Measurements from ENCODE around the gene PCDHGC4.

The PCDHGC4 gene

DNA sequence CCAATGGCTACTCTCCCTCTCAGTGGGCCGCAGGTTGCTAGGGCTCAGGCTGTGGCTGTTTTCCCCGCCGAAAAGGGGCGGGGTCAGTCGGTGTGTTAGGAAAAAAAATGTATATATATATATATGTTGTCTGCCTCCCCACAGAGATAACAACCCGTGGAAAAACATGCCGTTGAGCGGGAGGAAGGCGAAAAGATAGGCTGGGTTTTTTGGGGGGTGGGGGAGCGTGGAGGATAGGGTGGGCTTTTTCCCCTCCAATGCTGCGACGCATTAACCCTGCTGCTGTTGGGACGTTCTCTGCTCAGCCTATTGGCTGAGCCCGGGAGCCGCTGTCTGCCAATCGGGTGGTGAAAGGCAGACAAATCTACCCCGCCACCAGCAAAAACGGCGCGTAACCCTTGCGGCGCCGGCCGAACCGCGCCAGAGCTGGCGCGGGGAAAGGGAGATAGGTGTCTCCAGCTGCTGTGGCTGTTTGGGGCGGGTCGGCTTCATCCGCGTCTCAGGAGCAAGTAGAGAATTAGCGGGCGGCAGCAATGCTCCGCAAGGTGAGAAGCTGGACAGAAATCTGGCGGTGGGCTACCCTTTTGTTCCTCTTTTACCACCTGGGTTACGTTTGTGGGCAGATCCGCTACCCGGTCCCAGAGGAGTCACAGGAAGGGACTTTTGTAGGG lies at the start of gene PCDHGC4:
Gene PCDHGC4, plus strand, starts transcription at position 390 of the 671 bp plus-strand sequence. Its CDS starts 144 bp downstream, at position 534.
- Mint-ChIP-seq H3K4me3 (peak within 1 kb of the TSS; percentile 89), H3K27ac (peak within 1 kb of the TSS; percentile 85), H3K9me3 (peaks cover 54% of the 10 kb centered on the region), H3K4me1 (peaks cover 77% of the 10 kb centered on the region), H3K27me3 (ENCODE audit: low read depth, poor library complexity) (peaks cover 9% of the 10 kb centered on the region), H3K36me3 (ENCODE audit: low read depth) (peaks cover 74% of the 10 kb centered on the region)
- peak; percentile 75 for DNase-seq
- TF ChIP-seq, protein P1, sequence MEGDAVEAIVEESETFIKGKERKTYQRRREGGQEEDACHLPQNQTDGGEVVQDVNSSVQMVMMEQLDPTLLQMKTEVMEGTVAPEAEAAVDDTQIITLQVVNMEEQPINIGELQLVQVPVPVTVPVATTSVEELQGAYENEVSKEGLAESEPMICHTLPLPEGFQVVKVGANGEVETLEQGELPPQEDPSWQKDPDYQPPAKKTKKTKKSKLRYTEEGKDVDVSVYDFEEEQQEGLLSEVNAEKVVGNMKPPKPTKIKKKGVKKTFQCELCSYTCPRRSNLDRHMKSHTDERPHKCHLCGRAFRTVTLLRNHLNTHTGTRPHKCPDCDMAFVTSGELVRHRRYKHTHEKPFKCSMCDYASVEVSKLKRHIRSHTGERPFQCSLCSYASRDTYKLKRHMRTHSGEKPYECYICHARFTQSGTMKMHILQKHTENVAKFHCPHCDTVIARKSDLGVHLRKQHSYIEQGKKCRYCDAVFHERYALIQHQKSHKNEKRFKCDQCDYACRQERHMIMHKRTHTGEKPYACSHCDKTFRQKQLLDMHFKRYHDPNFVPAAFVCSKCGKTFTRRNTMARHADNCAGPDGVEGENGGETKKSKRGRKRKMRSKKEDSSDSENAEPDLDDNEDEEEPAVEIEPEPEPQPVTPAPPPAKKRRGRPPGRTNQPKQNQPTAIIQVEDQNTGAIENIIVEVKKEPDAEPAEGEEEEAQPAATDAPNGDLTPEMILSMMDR (IDR thresholded peaks at IDR 0.05) = no peak

DNA sequence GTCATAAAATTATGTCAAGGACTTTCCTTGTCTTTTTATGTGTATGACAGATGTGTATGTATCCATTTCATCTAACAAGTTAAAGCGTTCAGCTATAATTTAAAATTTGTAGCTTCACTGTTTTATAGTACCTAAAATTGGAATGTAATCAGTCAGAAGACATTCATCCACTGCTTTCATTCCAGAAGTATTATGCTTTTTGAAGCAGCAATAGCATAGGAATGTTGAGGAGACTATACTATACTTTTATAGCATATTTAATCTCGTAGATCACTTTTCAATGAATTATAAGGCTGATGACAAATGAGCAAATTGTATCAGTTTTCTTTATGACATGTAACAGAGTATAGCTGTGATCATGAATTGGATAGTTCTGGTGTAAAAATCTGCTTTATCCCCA lies 47.6 kb upstream of the PCDHGC4 start:
- Mint-ChIP-seq H3K36me3 (ENCODE audit: low read depth) (peaks cover 93% of the 10 kb centered on the region), H3K27me3 (ENCODE audit: low read depth, poor library complexity) (no peaks in the 10 kb centered on the region), H3K4me1 (no peaks in the 10 kb centered on the region), H3K9me3 (peaks cover 93% of the 10 kb centered on the region), H3K27ac (no peak overlapping the region), H3K4me3 (no peak overlapping the region)
- TF ChIP-seq, protein P1 (IDR thresholded peaks at IDR 0.05) = no peak
- DNase-seq = no peak

DNA sequence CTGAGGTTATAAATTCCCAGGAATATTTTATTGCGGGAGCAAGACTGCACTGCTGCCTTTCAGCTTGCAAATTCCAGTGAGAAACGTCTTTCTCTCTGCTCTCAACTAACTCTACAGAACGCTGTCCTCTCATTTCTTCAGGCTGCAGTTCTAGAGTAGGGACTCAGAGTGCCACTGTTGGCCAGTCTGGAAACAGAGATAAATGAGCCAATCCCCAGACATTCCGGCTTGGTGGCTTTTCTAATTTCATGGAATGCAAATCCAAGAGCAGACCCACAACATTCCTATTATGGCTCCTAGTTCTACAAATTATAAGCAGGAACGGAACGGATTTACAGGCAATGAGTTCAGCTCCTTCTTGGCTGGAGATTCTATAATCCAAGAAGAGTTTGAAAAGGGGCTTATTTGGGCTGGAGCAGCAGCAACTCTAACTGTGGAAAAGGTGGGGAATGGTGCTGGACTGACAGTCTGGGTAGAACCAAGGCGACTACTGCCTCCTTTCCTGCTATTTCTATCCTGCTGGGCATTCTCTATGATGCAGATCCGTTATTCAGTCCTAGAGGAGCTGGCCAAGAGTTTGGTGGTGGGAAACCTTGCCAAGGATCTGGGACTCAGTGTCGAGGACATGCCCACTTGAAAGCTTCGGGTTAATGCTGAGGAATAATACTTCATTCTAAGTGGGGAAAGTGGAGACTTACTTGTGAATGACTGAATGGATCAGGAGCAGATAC lies 45.3 kb upstream of the PCDHGC4 start:
- Mint-ChIP-seq H3K9me3 (peaks cover 90% of the 10 kb centered on the region), H3K36me3 (ENCODE audit: low read depth) (peaks cover 92% of the 10 kb centered on the region), H3K4me1 (no peaks in the 10 kb centered on the region), H3K27ac (no peak overlapping the region), H3K27me3 (ENCODE audit: low read depth, poor library complexity) (no peaks in the 10 kb centered on the region), H3K4me3 (no peak overlapping the region)
- no peak for DNase-seq
- TF ChIP-seq, protein P1 (IDR thresholded peaks at IDR 0.05) = no peak

DNA sequence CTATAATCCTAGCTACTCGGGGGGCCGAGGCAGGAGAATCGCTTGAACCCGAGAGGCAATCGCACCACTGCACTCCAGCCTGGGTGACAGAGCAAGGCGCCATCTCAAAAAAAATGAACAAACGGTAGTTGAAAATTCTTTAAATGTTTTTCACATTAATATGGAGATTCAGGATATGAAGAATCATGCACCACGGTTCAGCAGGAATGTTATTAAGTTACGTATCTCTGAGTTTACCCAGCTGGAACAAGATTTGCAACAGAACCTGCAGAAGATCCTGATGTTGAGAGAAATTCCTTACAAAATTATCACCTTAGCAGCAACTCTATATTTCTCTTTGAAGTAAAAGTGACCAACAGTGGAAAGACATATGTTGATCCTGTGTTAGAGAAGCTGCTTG lies 44.5 kb upstream of the PCDHGC4 start:
- Mint-ChIP-seq H3K27ac (no peak overlapping the region), H3K4me1 (no peaks in the 10 kb centered on the region), H3K9me3 (peaks cover 89% of the 10 kb centered on the region), H3K27me3 (ENCODE audit: low read depth, poor library complexity) (no peaks in the 10 kb centered on the region), H3K4me3 (no peak overlapping the region), H3K36me3 (ENCODE audit: low read depth) (peaks cover 92% of the 10 kb centered on the region)
- no peak for DNase-seq
- TF ChIP-seq, protein P1 (IDR thresholded peaks at IDR 0.05) = no peak

DNA sequence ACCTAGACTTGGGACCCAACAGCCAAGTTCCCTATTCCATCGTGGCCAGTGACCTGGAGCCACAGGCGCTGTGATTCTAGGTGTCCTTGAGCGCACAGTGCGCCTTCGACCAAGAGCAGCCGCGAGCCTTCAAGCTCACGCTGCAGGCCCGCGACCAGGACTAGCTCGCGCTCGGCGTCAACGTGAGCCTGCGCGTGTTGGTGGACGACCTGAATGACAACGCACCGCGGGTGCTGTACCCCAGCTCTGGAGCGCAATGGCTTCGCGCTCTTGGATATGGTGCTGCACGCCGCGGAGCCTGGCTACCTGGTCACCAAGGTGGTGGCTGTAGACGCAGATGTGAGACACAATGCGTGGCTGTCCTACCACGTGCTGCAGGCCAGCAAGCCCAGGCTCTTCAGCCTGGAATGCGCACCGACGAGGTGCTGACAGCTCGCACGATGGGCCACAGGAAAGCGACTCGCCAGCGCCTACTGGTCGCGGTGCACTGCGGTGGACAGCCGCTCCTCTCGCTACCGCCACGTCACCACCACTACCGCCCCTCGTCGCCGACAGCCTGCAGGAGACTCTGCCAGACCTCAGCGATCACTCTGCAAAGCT lies 43.2 kb upstream of the PCDHGC4 start:
- Mint-ChIP-seq H3K4me1 (no peaks in the 10 kb centered on the region), H3K9me3 (peaks cover 89% of the 10 kb centered on the region), H3K27ac (no peak overlapping the region), H3K4me3 (no peak overlapping the region), H3K27me3 (ENCODE audit: low read depth, poor library complexity) (no peaks in the 10 kb centered on the region), H3K36me3 (ENCODE audit: low read depth) (peaks cover 92% of the 10 kb centered on the region)
- DNase-seq = no peak
- TF ChIP-seq, protein P1 (IDR thresholded peaks at IDR 0.05) = no peak
